Astrocyte (in vitro differentiated cells and primary cell): Measurements from ENCODE around the gene SPINK4. TPM values are rescaled to one million over a fixed set of nuclear protein-coding genes. Genes with fewer than 3 reads are reported as not detected.

Experiments used
- DNase-seq: peaks from one replicate; pipeline ENCODE4 v3.0.0-alpha.2; 2010; ENCODE audit warnings: low read depth
- FAIRE-seq: peaks from 2 replicates; lab custom pipeline; 2011; peaks lifted over from hg19 to GRCh38; lab: Jason Lieb, UNC
- H2AFZ ChIP-seq: 2 replicates; pipeline ENCODE4 v1.6.0; 2012; ENCODE audit warnings: low read depth, low read length, inconsistent platforms
- H3K27ac ChIP-seq: 2 replicates; pipeline ENCODE4 v1.5.1; 2011; ENCODE audit warnings: low read depth, low read length, inconsistent platforms
- H3K27me3 ChIP-seq: 2 replicates; pipeline ENCODE4 v1.6.0; 2011; ENCODE audit warnings: low read length, inconsistent platforms; ENCODE audit not compliant: insufficient read depth
- H3K36me3 ChIP-seq: 2 replicates; pipeline ENCODE4 v1.5.1; 2011; ENCODE audit warnings: low read length, inconsistent platforms; ENCODE audit not compliant: insufficient read depth
- H3K4me1 ChIP-seq: 2 replicates; pipeline ENCODE4 v1.5.1; 2011; ENCODE audit warnings: low read length, inconsistent platforms; ENCODE audit not compliant: insufficient read depth
- H3K4me2 ChIP-seq: 2 replicates; pipeline ENCODE4 v1.6.0; 2012; ENCODE audit warnings: low read length, inconsistent platforms
- H3K4me3 ChIP-seq: 2 replicates; pipeline ENCODE4 v1.5.1; 2011; ENCODE audit warnings: low read depth, mild to moderate bottlenecking, low read length, inconsistent platforms; ENCODE audit not compliant: insufficient read depth
- H3K79me2 ChIP-seq: 2 replicates; pipeline ENCODE4 v1.6.0; 2012; ENCODE audit warnings: mild to moderate bottlenecking, low read length, inconsistent platforms; ENCODE audit not compliant: insufficient read depth
- H3K9ac ChIP-seq: 2 replicates; pipeline ENCODE4 v1.6.0; 2012; ENCODE audit warnings: mild to moderate bottlenecking, low read length, inconsistent platforms
- H3K9me3 ChIP-seq: 2 replicates; pipeline ENCODE4 v1.5.1; 2012; ENCODE audit warnings: low read depth, mild to moderate bottlenecking, low read length, inconsistent platforms; ENCODE audit not compliant: insufficient read depth
- H4K20me1 ChIP-seq: 2 replicates; pipeline ENCODE4 v1.6.0; 2012; ENCODE audit warnings: low read length, inconsistent platforms; ENCODE audit not compliant: insufficient read depth
- H3K27ac Mint-ChIP-seq: one replicate; pipeline ENCODE4 v1.8.0; 2021; ENCODE audit warnings: mild to moderate bottlenecking, mixed read lengths; ENCODE audit not compliant: unreplicated experiment
- H3K27me3 Mint-ChIP-seq: one replicate; pipeline ENCODE4 v1.8.0; 2021; ENCODE audit warnings: low read depth, mixed read lengths; ENCODE audit not compliant: unreplicated experiment
- H3K36me3 Mint-ChIP-seq: one replicate; pipeline ENCODE4 v1.8.0; 2021; ENCODE audit warnings: low read depth, mixed read lengths; ENCODE audit not compliant: unreplicated experiment
- H3K4me1 Mint-ChIP-seq: one replicate; pipeline ENCODE4 v1.8.0; 2021; ENCODE audit warnings: low read depth, mixed read lengths; ENCODE audit not compliant: unreplicated experiment
- H3K4me3 Mint-ChIP-seq: one replicate; pipeline ENCODE4 v1.8.0; 2021; ENCODE audit warnings: mild to moderate bottlenecking, moderate library complexity, mixed read lengths; ENCODE audit not compliant: unreplicated experiment
- H3K9me3 Mint-ChIP-seq: one replicate; pipeline ENCODE4 v1.8.0; 2021; ENCODE audit warnings: mild to moderate bottlenecking, mixed read lengths; ENCODE audit not compliant: unreplicated experiment
- CTCF ChIP-seq: IDR thresholded peaks from 2 replicates; pipeline ENCODE4 v1.5.1; 2011; ENCODE audit warnings: low read depth, mild to moderate bottlenecking, inconsistent platforms, low read length, moderate library complexity; ENCODE audit not compliant: insufficient read depth
- EZH2 ChIP-seq: IDR thresholded peaks from 2 replicates; pipeline ENCODE4 v1.6.1; 2012; ENCODE audit warnings: mild to moderate bottlenecking, low read length, inconsistent platforms; ENCODE audit not compliant: insufficient read depth
- total RNA-seq: library from RNA; stranded (reverse); gene quantifications from 2 replicates; pipeline ENCODE4 v1.2.1, GENCODE V29; 2021

SPINK4 gene
- total RNA-seq, 1 donor from 2014 or later: not detected

GRCh38 chr9:33288828-33289483 lies 49.0 kb downstream of the SPINK4 start:
- FAIRE-seq: no peak

GRCh38 chr9:33289496-33289895 lies 49.5 kb downstream of the SPINK4 start:
- Mint-ChIP-seq H3K9me3 (no peaks in the 10 kb centered on the region), H3K4me3 (peak overlapping the region; percentile 99), H3K27me3 (no peaks in the 10 kb centered on the region), H3K27ac (peak overlapping the region; percentile 100), H3K4me1 (peaks cover 17% of the 10 kb centered on the region), H3K36me3 (peaks cover 11% of the 10 kb centered on the region)
- Histone ChIP-seq H3K36me3 (peaks cover 12% of the 10 kb centered on the region), H3K4me3 (no peak overlapping the region), H3K27ac (peak overlapping the region; percentile 100), H3K4me1 (peaks cover 6% of the 10 kb centered on the region), H3K79me2 (peaks cover 41% of the 10 kb centered on the region), H3K9ac (peak overlapping the region; percentile 100), H2AFZ (no peak overlapping the region), H3K4me2 (peak overlapping the region; percentile 95), H4K20me1 (peaks cover 2% of the 10 kb centered on the region), H3K9me3 (no peaks in the 10 kb centered on the region), H3K27me3 (no peaks in the 10 kb centered on the region)
- TF ChIP-seq EZH2 (no peak), CTCF (no peak)
- no peak for FAIRE-seq
- DNase-seq: no peak

More at GRCh38 chr9:33288828-33289483, 49.0 kb downstream of the SPINK4 start:
- H3K27ac ChIP-seq: peak overlapping the region; percentile 100
- H4K20me1 ChIP-seq: no peaks in the 10 kb centered on the region
- Mint-ChIP-seq H3K9me3 (no peaks in the 10 kb centered on the region), H3K27me3 (no peaks in the 10 kb centered on the region), H3K4me1 (peaks cover 17% of the 10 kb centered on the region), H3K27ac (no peak overlapping the region), H3K36me3 (peaks cover 7% of the 10 kb centered on the region), H3K4me3 (no peak overlapping the region)
- no peak overlapping the region for H2AFZ ChIP-seq
- peak overlapping the region; percentile 100 for H3K9ac ChIP-seq
- no peak for TF ChIP-seq EZH2
- no peak for TF ChIP-seq CTCF
- H3K27me3 ChIP-seq: no peaks in the 10 kb centered on the region
- peaks cover 36% of the 10 kb centered on the region for H3K79me2 ChIP-seq
- peaks cover 6% of the 10 kb centered on the region for H3K36me3 ChIP-seq
- H3K4me2 ChIP-seq: peak overlapping the region; percentile 95
- no peaks in the 10 kb centered on the region for H3K9me3 ChIP-seq
- DNase-seq: no peak
- H3K4me1 ChIP-seq: peaks cover 6% of the 10 kb centered on the region
- H3K4me3 ChIP-seq: no peak overlapping the region

GRCh38 chr9:33289936-33290246 lies 49.9 kb downstream of the SPINK4 start:
- Histone ChIP-seq H3K27ac (peak overlapping the region; percentile 100), H2AFZ (peak overlapping the region; percentile 95), H3K9me3 (no peaks in the 10 kb centered on the region), H4K20me1 (peaks cover 6% of the 10 kb centered on the region), H3K4me2 (peak overlapping the region; percentile 95), H3K4me1 (peaks cover 6% of the 10 kb centered on the region), H3K36me3 (peaks cover 16% of the 10 kb centered on the region), H3K79me2 (peaks cover 45% of the 10 kb centered on the region), H3K4me3 (peak overlapping the region; percentile 95), H3K27me3 (no peaks in the 10 kb centered on the region), H3K9ac (peak overlapping the region; percentile 100)
- H3K4me3 Mint-ChIP-seq: peak overlapping the region; percentile 99
- FAIRE-seq (no peak), DNase-seq (no peak)
- H3K36me3 Mint-ChIP-seq: peaks cover 15% of the 10 kb centered on the region
- peaks cover 17% of the 10 kb centered on the region for H3K4me1 Mint-ChIP-seq
- no peaks in the 10 kb centered on the region for H3K9me3 Mint-ChIP-seq
- TF ChIP-seq CTCF: no peak
- H3K27ac Mint-ChIP-seq: peak overlapping the region; percentile 100
- H3K27me3 Mint-ChIP-seq: no peaks in the 10 kb centered on the region
